ENCODE data around the gene MYPOP. TPM values are rescaled to one million over a fixed set of nuclear protein-coding genes. Genes with fewer than 3 reads are reported as not detected.
A peak's percentile ranks its signal among the peaks of the same experiment; 100 is the strongest.

Gene MYPOP
- total and polyA plus RNA-seq, 2 of the 13 experiments (the other 11 are each of a cell fraction or from before 2014, with no cell fraction given): 2.3 to 2.7 TPM

DNA sequence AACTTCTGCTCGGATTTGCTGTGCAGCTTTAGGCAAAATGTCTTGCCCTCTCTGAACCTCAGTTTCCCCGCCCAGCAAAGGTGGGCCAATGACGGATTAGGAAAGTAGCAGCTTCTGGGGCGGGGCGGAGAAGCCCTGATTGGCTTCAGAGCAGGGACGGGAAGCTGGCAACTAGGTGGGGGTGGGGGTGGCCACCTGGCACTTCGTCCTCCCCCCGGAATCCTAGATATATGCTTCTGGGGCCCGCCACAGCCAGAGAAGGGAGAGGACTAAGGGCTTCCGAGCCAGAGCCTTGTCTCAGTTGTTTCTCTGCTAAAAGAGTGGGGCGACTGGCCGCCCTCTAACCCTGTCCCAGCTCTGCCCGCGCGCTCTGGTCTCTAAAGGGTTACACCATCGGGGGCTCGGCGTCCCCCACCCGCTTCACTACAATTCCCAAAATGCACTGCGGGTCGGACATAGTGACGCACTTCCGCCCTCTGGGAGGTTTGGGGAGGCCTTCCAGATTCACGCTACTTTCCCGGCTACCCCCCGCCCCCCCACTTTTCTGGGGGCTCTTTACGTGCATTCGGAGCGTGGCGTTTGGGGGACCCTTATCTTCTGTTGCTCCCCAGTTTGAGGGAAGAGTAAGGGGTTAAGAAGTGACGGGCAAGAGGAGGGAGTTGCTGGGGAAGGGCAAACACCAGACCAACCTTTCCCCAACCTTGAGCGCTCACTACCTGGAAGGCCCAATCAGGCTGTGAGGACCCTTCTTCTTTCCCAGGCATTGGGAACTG lies 15.8 kb downstream of the MYPOP start (continued):
- TF ChIP-seq, protein P1, sequence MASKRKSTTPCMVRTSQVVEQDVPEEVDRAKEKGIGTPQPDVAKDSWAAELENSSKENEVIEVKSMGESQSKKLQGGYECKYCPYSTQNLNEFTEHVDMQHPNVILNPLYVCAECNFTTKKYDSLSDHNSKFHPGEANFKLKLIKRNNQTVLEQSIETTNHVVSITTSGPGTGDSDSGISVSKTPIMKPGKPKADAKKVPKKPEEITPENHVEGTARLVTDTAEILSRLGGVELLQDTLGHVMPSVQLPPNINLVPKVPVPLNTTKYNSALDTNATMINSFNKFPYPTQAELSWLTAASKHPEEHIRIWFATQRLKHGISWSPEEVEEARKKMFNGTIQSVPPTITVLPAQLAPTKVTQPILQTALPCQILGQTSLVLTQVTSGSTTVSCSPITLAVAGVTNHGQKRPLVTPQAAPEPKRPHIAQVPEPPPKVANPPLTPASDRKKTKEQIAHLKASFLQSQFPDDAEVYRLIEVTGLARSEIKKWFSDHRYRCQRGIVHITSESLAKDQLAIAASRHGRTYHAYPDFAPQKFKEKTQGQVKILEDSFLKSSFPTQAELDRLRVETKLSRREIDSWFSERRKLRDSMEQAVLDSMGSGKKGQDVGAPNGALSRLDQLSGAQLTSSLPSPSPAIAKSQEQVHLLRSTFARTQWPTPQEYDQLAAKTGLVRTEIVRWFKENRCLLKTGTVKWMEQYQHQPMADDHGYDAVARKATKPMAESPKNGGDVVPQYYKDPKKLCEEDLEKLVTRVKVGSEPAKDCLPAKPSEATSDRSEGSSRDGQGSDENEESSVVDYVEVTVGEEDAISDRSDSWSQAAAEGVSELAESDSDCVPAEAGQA (IDR thresholded peaks at IDR 0.05; ENCODE audit: low read depth): no peak
- TF ChIP-seq, protein P1 (CRISPR knock-in tag; IDR thresholded peaks at IDR 0.05; ENCODE audit: borderline replicate concordance): no peak
- TF ChIP-seq ATM (IDR thresholded peaks at IDR 0.05; ENCODE audit: borderline replicate concordance) (no peak), SNAI1 (CRISPR knock-in tag; IDR thresholded peaks at IDR 0.05; ENCODE audit: borderline replicate concordance) (no peak; the same call in 1 of the 2 replicates), PITX1 (CRISPR knock-in tag; IDR thresholded peaks at IDR 0.05) (peak; percentile 21; the same call in 1 of the 2 replicates), TBL1XR1 (IDR thresholded peaks at IDR 0.05; ENCODE audit: borderline replicate concordance, low read length, partially characterized antibody) (peak; percentile 44), SRSF4 (IDR thresholded peaks at IDR 0.05; ENCODE audit: low read depth, low read length, poor library complexity, severe bottlenecking) (no peak), BORCS8-MEF2B (CRISPR knock-in tag; IDR thresholded peaks at IDR 0.05) (no peak), FOXO1 (CRISPR knock-in tag; IDR thresholded peaks at IDR 0.05) (no peak), MEIS2 (CRISPR knock-in tag; IDR thresholded peaks at IDR 0.05) (peak; percentile 86; the same call in 1 of the 2 replicates), ZNF775 (CRISPR knock-in tag; IDR thresholded peaks at IDR 0.05; ENCODE audit: borderline replicate concordance) (no peak), ATF7 (IDR thresholded peaks at IDR 0.05) (no peak), ATF7 (CRISPR knock-in tag; IDR thresholded peaks at IDR 0.05) (no peak), ZNF674 (CRISPR knock-in tag; IDR thresholded peaks at IDR 0.05; ENCODE audit: low read depth) (0 out of 2 replicates have a peak, but pooled peaks have one; percentile 27)
- TF ChIP-seq, protein P2, sequence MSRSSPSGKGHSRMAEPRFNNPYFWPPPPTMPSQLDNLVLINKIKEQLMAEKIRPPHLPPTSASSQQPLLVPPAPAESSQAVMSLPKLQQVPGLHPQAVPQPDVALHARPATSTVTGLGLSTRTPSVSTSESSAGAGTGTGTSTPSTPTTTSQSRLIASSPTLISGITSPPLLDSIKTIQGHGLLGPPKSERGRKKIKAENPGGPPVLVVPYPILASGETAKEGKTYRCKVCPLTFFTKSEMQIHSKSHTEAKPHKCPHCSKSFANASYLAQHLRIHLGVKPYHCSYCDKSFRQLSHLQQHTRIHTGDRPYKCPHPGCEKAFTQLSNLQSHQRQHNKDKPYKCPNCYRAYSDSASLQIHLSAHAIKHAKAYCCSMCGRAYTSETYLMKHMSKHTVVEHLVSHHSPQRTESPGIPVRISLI (CRISPR knock-in tag; IDR thresholded peaks at IDR 0.05; ENCODE audit: borderline replicate concordance): no peak
- TF ChIP-seq, protein P3, sequence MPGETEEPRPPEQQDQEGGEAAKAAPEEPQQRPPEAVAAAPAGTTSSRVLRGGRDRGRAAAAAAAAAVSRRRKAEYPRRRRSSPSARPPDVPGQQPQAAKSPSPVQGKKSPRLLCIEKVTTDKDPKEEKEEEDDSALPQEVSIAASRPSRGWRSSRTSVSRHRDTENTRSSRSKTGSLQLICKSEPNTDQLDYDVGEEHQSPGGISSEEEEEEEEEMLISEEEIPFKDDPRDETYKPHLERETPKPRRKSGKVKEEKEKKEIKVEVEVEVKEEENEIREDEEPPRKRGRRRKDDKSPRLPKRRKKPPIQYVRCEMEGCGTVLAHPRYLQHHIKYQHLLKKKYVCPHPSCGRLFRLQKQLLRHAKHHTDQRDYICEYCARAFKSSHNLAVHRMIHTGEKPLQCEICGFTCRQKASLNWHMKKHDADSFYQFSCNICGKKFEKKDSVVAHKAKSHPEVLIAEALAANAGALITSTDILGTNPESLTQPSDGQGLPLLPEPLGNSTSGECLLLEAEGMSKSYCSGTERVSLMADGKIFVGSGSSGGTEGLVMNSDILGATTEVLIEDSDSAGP (CRISPR knock-in tag; IDR thresholded peaks at IDR 0.05; ENCODE audit: borderline replicate concordance): peak; percentile 98
- TF ChIP-seq, protein P4, sequence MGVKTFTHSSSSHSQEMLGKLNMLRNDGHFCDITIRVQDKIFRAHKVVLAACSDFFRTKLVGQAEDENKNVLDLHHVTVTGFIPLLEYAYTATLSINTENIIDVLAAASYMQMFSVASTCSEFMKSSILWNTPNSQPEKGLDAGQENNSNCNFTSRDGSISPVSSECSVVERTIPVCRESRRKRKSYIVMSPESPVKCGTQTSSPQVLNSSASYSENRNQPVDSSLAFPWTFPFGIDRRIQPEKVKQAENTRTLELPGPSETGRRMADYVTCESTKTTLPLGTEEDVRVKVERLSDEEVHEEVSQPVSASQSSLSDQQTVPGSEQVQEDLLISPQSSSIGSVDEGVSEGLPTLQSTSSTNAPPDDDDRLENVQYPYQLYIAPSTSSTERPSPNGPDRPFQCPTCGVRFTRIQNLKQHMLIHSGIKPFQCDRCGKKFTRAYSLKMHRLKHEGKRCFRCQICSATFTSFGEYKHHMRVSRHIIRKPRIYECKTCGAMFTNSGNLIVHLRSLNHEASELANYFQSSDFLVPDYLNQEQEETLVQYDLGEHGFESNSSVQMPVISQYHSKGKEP (CRISPR knock-in tag; IDR thresholded peaks at IDR 0.05): no peak
- TF ChIP-seq, protein P5, sequence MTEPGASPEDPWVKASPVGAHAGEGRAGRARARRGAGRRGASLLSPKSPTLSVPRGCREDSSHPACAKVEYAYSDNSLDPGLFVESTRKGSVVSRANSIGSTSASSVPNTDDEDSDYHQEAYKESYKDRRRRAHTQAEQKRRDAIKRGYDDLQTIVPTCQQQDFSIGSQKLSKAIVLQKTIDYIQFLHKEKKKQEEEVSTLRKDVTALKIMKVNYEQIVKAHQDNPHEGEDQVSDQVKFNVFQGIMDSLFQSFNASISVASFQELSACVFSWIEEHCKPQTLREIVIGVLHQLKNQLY (CRISPR knock-in tag; IDR thresholded peaks at IDR 0.05): 0 out of 2 replicates have a peak, but pooled peaks have one; percentile 23
